SK-N-SH treated with all-trans-retinoic acid at 6 μM for 48 hours (cell line): ENCODE measurements around the gene EDA.

ENCODE experiments used
- ATAC-seq: fragments of 200-7000 bp; cut with Tn5 transposase; 3 replicates; pipeline ENCODE4 v1.9.1; 2020; ENCODE audit warnings: mild to moderate bottlenecking, moderate library complexity
- ARNTL ChIP-seq: fragments of 450-650 bp; formaldehyde crosslinking; IDR thresholded peaks from 2 replicates; pipeline ENCODE4 v1.5.0; 2020; ENCODE audit warnings: low read depth, mild to moderate bottlenecking, moderate library complexity, borderline replicate concordance
- BACH2 ChIP-seq: fragments of 250-450 bp; sonication (Bioruptor Pico); IDR thresholded peaks from 2 replicates; pipeline ENCODE4 v1.9.0; 2021; ENCODE audit warnings: mild to moderate bottlenecking, borderline replicate concordance
- CSDC2 ChIP-seq: fragments of 250-450 bp; sonication (Bioruptor Pico); IDR thresholded peaks from 2 replicates; pipeline ENCODE4 v1.5.0; 2020; ENCODE audit warnings: mild to moderate bottlenecking, moderate library complexity
- ESRRG ChIP-seq: fragments of 250-450 bp; sonication (Bioruptor Pico); IDR thresholded peaks from 2 replicates; pipeline ENCODE4 v1.6.1; 2021; ENCODE audit warnings: mild to moderate bottlenecking
- GLIS3 ChIP-seq: fragments of 250-450 bp; sonication (Bioruptor Pico); IDR thresholded peaks from 2 replicates; pipeline ENCODE4 v1.5.0; 2020; ENCODE audit warnings: mild to moderate bottlenecking, moderate library complexity
- ISL1 ChIP-seq: fragments of 250-450 bp; sonication (Bioruptor Pico); IDR thresholded peaks from 2 replicates; pipeline ENCODE4 v2.1.2; 2022; ENCODE audit warnings: mild to moderate bottlenecking, moderate library complexity
- OSR1 ChIP-seq: fragments of 250-450 bp; sonication (Bioruptor Pico); IDR thresholded peaks from 2 replicates; pipeline ENCODE4 v1.8.0; 2022; ENCODE audit warnings: moderate library complexity, mild to moderate bottlenecking, inconsistent platforms
- PPARA ChIP-seq: fragments of 250-450 bp; sonication (Bioruptor Pico); IDR thresholded peaks from 2 replicates; pipeline ENCODE4 v1.5.0; 2020; ENCODE audit warnings: mild to moderate bottlenecking, borderline replicate concordance
- RARB ChIP-seq: fragments of 250-450 bp; sonication (Bioruptor Pico); IDR thresholded peaks from 2 replicates; pipeline ENCODE4 v1.8.0; 2021; ENCODE audit warnings: mild to moderate bottlenecking, moderate library complexity
- SNAI2 ChIP-seq: fragments of 250-450 bp; sonication (Bioruptor Pico); IDR thresholded peaks from 2 replicates; pipeline ENCODE4 v1.5.0; 2020; ENCODE audit warnings: mild to moderate bottlenecking, moderate library complexity
- TOX ChIP-seq: fragments of 250-450 bp; sonication (Bioruptor Pico); IDR thresholded peaks from 2 replicates; pipeline ENCODE4 v1.8.0; 2021; ENCODE audit warnings: mild to moderate bottlenecking, moderate library complexity, borderline replicate concordance
- ZC3H10 ChIP-seq: fragments of 250-450 bp; sonication (Bioruptor Pico); IDR thresholded peaks from 2 replicates; pipeline ENCODE4 v1.5.1; 2021; ENCODE audit warnings: mild to moderate bottlenecking, moderate library complexity
- ZFP3 ChIP-seq: fragments of 250-450 bp; sonication (Bioruptor Pico); IDR thresholded peaks from 2 replicates; pipeline ENCODE4 v1.5.0; 2020; ENCODE audit warnings: mild to moderate bottlenecking, moderate library complexity
- ZFP30 ChIP-seq: fragments of 450-650 bp; formaldehyde crosslinking; IDR thresholded peaks from 2 replicates; pipeline ENCODE4 v1.5.0; 2022; ENCODE audit warnings: mild to moderate bottlenecking, moderate library complexity
- ZNF565 ChIP-seq: fragments of 450-650 bp; formaldehyde crosslinking; conservative IDR thresholded peaks from 2 replicates; pipeline ENCODE4 v1.5.0; 2020; ENCODE audit warnings: low read depth, mild to moderate bottlenecking, moderate library complexity
- ZNF8 ChIP-seq: fragments of 450-650 bp; formaldehyde crosslinking; IDR thresholded peaks from 2 replicates; pipeline ENCODE4 v1.5.0; 2020; ENCODE audit warnings: mild to moderate bottlenecking, moderate library complexity
- TF ChIP-seq, protein P1 (sequence below): fragments of 250-450 bp; sonication (Bioruptor Pico); IDR thresholded peaks from 2 replicates; pipeline ENCODE4 v1.5.1; 2021; ENCODE audit warnings: mild to moderate bottlenecking, moderate library complexity
- TF ChIP-seq, protein P2 (sequence below): fragments of 250-450 bp; sonication (Bioruptor Pico); IDR thresholded peaks from 2 replicates; pipeline ENCODE4 v1.8.0; 2021; ENCODE audit warnings: low read depth, mild to moderate bottlenecking, moderate library complexity, borderline replicate concordance
- TF ChIP-seq, protein P3 (sequence below): fragments of 250-450 bp; sonication (Bioruptor Pico); IDR thresholded peaks from 2 replicates; pipeline ENCODE4 v1.5.0; 2020; ENCODE audit warnings: mild to moderate bottlenecking, moderate library complexity

Gene EDA

DNA sequence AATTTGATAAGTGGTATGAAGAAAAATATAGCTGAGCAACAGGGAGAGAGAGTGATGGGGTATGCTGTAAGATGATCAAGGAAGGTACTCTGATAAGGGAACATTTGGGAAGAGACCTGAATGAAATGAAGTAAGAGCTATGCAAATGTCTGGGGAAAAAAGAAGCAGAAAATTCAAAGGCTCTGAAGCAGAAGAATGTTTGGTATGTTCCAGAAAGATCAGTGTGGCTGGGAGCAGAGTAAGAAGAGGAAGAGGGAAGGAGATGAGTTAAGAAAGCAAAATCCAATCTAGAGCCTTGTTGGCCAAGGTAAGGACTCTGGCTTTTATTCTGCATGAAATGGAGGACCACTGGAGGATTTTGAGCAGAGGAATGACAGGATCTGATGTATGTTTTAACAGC is 343.8 kb downstream of the EDA start (continued):
- TF ChIP-seq, protein P1, sequence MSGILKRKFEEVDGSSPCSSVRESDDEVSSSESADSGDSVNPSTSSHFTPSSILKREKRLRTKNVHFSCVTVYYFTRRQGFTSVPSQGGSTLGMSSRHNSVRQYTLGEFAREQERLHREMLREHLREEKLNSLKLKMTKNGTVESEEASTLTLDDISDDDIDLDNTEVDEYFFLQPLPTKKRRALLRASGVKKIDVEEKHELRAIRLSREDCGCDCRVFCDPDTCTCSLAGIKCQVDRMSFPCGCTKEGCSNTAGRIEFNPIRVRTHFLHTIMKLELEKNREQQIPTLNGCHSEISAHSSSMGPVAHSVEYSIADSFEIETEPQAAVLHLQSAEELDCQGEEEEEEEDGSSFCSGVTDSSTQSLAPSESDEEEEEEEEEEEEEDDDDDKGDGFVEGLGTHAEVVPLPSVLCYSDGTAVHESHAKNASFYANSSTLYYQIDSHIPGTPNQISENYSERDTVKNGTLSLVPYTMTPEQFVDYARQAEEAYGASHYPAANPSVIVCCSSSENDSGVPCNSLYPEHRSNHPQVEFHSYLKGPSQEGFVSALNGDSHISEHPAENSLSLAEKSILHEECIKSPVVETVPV (CRISPR knock-in tag): no peak
- TF ChIP-seq GLIS3 (CRISPR knock-in tag) (no peak), ZNF565 (CRISPR knock-in tag) (no peak)

DNA sequence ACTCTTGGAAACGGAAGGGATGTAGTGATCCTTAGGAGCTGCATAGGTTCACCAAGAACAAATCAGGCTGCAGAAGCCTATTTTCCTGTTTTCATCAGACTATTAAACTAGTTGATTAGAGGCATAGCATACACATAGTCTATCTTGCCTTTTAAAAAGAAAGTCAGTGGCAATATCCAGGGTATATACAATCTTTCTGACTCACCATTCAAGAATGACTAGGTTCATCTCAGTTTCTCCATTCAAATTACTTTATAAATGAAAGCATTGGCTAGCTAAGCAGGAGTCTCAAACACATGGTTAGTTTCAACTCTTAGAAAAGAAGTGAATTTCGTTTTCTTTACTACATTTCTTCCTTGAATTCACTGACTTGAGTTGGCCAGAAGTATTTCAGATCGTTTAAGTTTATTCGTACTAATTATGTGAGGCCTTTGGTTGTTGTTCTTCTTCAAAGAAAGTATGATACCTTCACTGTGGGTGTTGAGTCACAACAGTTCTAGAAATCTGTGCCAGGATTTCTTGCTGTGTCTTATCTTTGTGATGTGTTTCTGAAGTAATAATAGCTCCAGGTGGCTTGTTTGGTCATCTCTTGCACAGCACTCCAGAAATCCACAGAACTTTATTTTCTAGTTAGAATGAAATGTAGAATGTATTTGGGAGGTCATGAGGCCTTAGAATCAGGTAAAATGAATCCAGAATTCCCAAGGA is 345.6 kb downstream of the EDA start:
- ATAC-seq: no peak
- TF ChIP-seq GLIS3 (CRISPR knock-in tag) (no peak), BACH2 (no peak), ARNTL (CRISPR knock-in tag) (no peak), ISL1 (CRISPR knock-in tag) (no peak), ZC3H10 (CRISPR knock-in tag) (no peak), TOX (CRISPR knock-in tag) (no peak), RARB (CRISPR knock-in tag) (no peak)
- TF ChIP-seq, protein P2, sequence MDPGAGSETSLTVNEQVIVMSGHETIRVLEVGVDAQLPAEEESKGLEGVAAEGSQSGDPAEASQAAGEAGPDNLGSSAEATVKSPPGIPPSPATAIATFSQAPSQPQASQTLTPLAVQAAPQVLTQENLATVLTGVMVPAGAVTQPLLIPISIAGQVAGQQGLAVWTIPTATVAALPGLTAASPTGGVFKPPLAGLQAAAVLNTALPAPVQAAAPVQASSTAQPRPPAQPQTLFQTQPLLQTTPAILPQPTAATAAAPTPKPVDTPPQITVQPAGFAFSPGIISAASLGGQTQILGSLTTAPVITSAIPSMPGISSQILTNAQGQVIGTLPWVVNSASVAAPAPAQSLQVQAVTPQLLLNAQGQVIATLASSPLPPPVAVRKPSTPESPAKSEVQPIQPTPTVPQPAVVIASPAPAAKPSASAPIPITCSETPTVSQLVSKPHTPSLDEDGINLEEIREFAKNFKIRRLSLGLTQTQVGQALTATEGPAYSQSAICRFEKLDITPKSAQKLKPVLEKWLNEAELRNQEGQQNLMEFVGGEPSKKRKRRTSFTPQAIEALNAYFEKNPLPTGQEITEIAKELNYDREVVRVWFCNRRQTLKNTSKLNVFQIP: no peak
- TF ChIP-seq, protein P3, sequence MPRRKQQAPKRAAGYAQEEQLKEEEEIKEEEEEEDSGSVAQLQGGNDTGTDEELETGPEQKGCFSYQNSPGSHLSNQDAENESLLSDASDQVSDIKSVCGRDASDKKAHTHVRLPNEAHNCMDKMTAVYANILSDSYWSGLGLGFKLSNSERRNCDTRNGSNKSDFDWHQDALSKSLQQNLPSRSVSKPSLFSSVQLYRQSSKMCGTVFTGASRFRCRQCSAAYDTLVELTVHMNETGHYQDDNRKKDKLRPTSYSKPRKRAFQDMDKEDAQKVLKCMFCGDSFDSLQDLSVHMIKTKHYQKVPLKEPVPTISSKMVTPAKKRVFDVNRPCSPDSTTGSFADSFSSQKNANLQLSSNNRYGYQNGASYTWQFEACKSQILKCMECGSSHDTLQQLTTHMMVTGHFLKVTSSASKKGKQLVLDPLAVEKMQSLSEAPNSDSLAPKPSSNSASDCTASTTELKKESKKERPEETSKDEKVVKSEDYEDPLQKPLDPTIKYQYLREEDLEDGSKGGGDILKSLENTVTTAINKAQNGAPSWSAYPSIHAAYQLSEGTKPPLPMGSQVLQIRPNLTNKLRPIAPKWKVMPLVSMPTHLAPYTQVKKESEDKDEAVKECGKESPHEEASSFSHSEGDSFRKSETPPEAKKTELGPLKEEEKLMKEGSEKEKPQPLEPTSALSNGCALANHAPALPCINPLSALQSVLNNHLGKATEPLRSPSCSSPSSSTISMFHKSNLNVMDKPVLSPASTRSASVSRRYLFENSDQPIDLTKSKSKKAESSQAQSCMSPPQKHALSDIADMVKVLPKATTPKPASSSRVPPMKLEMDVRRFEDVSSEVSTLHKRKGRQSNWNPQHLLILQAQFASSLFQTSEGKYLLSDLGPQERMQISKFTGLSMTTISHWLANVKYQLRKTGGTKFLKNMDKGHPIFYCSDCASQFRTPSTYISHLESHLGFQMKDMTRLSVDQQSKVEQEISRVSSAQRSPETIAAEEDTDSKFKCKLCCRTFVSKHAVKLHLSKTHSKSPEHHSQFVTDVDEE (CRISPR knock-in tag): no peak

DNA sequence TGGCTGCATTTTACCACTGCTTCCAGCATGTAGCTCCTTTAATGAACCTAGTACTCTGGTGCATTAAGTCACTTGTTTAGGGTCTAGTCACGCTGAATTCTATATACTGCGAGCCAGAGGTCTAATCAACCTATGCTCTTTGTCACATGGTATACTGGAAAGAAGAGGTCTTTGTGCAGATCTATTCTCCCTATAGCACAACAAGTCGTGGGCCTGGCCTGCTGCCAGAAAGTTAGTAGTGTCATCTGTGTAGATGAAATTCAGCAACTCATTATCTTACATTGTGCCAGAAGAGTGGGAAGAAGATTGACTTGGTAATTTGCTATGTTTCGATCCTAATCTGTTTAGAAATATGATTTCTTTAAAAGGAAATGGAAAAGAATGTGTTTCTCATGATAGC is 353.0 kb downstream of the EDA start:
- no peak for ATAC-seq
- TF ChIP-seq ZNF8 (CRISPR knock-in tag) (no peak), ARNTL (CRISPR knock-in tag) (no peak), PPARA (CRISPR knock-in tag) (no peak), TOX (CRISPR knock-in tag) (no peak), SNAI2 (CRISPR knock-in tag) (no peak), ZC3H10 (CRISPR knock-in tag) (no peak), ZFP30 (CRISPR knock-in tag) (no peak), OSR1 (CRISPR knock-in tag) (no peak), ZFP3 (no peak)
- TF ChIP-seq, protein P3 (CRISPR knock-in tag): no peak

DNA sequence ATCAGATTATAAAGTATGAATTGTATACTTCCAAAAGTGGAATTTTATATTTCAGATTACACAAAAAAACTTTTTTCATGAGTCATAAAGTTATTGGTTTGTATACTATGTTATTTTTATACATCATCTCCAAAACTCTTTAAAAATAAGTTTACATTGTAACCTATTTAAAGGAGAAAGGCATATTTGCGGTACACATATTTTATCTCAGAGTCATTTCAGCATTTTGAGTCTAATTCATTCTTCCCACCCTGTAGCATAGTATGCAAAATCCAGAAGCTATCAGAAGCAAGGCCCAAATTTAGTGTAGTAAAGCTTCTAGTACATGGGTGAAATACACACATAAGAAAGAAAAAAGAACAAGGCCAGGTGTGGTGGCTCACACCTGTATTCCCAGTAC is 353.5 kb downstream of the EDA start:
- TF ChIP-seq PPARA (CRISPR knock-in tag) (no peak), ARNTL (CRISPR knock-in tag) (no peak), ESRRG (CRISPR knock-in tag) (no peak), CSDC2 (CRISPR knock-in tag) (no peak), SNAI2 (CRISPR knock-in tag) (no peak), ZFP30 (CRISPR knock-in tag) (no peak)
- TF ChIP-seq, protein P3 (CRISPR knock-in tag): no peak
- no peak for ATAC-seq
